Skeletal muscle cell (primary cell): ENCODE results near the gene SPON1.
A peak's percentile ranks its signal among the peaks of the same experiment; 100 is the strongest.
"Not testable (repeated sequence)": the region's sequence is repeated elsewhere in the genome, so short reads cannot be mapped to it uniquely, and the experiment has no call there.

Source experiments
- DNase-seq: peaks from one replicate; pipeline ENCODE4 v3.0.0-alpha.2; 2010; ENCODE audit warnings: low read depth
- H3K4me3 ChIP-seq: 2 replicates; pipeline ENCODE4 v1.5.1; 2011; ENCODE audit warnings: low read depth, mild to moderate bottlenecking, control low read depth, low read length, moderate library complexity

The SPON1 gene

DNA sequence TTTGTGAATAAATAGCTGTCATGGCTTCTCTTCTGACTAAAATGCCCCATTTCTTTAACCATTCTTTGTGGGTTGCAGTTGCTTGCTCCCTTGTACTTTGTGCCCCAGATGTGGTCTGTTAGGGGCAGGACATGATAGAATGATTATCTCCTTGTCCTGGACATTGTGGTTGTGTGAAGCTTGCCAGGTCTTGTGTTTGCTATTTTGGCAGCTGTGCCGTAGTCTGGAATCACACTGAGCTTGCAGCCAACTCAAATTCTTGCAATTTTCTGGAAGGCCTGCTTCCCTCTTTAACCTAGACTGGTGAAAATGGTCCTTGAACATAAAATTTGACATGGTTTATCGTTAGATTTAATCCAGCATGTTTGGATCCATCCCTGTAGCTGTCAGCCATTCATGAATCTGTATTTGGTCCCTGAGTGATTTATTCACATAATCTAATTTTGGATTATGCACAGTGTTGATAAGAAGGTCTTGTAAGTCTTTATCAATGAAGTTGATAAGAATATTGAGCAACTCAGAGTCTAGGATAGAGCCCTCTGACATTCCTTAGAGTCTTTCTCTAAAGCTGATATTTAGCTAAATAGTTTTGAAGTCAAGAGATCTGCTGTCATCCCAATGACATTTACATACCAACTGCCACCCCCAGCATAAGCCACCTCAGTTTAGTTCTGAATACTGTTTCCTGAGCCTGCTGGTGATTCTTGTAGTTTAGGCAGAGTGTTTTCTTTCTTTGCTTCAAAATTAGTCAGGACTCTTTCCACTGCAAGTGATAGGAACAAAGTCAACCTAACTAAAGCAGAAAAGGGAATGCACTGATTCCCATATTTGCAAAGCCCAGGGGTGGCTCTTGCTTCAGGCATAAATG lies 9.8 kb downstream of the SPON1 start:
- H3K4me3 ChIP-seq, result no peak overlapping the region
- no peak for DNase-seq

DNA sequence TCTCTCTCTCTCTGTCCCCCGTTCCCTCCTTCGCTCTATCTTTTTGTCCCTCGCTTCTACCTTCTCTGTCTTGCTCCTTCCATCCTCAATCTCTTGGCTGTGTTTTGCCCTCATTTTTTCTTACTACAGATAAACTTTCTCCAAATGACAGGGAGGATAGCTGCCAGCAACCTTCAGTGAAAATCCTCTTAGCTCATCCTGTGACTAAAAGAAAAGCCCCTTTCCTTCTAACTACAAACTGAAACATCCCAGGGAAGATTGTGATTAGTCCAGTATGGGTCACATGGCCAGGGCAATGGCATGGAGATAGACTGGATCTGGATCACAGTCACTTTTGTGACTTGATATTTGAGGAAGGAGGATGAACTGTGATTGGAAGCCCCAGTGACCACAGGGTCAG lies 10.4 kb downstream of the SPON1 start:
- no peak for DNase-seq

DNA sequence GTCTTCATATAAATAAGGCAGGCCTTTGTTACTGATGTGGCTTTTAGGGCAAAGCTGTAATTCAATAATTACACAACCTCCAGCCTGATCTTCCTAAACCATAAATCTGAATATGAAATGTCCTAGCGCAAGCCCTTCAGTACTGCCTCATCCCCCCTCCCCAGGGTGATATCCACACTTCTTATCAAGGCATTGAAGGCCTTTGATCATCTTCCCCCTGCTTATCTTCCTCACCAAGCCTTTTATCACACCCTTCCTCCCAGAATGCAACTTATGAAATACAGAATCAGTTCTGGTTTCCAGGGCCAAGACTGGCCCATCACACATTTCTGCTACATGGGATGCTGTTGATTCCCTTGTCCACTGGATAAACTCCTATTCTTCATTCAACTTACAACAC lies 12.1 kb downstream of the SPON1 start:
- H3K4me3 ChIP-seq, result no peak overlapping the region
- DNase-seq, result no peak

More for the DNA sequence above, 10.4 kb downstream of the SPON1 start:
- no peak overlapping the region for H3K4me3 ChIP-seq

DNA sequence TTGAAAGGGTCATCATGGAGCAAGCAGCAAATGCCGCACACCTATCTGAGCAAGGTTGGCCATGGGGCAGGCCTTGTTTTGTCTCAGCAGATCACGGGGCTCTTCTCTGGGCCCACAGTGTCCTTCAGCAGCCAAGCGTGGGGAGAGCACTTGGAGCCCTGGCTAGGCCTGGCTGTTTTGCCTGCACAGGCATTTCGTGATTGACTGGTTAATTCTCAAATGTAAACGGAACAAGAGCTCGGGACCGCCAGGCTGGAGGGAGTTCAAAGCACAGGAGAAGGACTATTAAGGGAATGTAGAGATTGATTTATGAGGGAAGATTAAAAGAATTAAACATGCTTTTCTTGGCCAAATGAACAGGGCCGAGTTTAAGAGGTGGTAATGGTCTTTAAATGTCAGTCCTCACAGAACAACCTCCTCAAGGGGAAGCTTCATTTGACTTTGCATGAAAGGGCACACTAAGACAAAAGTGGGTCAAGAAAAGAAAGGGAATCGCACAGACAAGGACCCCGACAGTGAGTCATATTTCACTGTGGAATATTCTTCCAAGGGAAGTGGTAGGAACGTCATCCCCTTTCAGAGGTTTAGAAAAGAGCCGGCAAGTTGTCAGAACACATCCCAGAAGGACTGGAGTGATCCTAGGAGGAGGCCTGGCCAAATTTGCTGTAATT lies 20.7 kb downstream of the SPON1 start:
- DNase-seq, result peak; percentile 4
- no peak overlapping the region for H3K4me3 ChIP-seq

DNA sequence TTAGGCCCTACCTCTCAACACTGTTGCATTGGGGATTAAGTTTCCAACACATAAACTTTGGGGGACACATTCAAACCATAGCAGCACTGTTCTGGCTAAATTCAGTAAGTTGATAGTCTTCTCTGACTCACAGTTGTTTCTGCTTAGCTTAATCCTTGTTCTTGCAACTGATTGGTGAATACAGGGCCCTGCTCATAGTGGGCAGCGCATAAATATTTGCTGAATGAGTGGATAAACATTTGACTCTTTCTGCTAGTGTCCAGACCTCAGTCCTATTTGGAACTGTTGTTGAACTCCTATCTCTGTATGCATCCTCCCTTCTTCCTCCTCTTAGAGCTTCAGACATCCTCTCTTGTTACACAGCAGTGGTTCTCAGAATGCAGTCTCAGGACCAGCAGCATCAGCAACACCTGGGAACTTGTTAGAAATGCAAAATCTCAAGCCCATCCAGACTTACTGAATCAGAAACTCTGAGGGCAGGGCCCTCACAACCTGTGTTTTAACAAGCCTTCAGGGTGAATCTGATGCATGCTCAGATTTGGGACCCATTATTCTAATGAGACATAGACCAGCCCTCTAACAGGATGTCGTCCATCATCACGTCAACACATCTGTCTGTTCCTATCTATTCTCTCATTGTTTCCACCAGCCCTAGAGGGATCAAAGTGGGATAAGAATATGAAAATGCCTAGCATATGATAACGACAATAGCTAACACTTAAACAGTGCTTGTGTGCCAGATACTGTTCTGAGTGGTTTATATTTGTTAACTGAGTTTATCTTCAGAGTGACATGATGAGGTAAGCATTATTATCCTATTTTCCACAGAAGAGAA lies 22.3 kb downstream of the SPON1 start:
- no peak overlapping the region for H3K4me3 ChIP-seq
- peak; percentile 26 for DNase-seq

DNA sequence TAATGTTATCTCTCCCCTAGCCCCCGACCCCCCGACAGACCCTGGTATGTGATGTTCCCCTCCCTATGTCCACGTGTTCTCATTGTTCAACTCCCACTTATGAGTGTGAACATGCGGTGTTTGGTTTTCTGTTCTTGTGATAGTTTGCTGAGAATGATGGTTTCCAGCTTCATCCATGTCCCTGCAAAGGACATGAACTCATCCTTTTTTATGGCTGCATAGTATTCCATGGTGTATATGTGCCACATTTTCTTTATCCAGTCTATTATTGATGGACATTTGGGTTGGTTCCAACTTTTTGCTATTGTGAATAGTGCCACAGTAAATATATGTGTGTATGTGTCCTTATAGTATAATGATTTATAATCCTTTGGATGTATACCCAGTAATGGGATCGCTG lies 24.2 kb downstream of the SPON1 start:
- DNase-seq, H3K4me3 ChIP-seq: not testable (repeated sequence)

DNA sequence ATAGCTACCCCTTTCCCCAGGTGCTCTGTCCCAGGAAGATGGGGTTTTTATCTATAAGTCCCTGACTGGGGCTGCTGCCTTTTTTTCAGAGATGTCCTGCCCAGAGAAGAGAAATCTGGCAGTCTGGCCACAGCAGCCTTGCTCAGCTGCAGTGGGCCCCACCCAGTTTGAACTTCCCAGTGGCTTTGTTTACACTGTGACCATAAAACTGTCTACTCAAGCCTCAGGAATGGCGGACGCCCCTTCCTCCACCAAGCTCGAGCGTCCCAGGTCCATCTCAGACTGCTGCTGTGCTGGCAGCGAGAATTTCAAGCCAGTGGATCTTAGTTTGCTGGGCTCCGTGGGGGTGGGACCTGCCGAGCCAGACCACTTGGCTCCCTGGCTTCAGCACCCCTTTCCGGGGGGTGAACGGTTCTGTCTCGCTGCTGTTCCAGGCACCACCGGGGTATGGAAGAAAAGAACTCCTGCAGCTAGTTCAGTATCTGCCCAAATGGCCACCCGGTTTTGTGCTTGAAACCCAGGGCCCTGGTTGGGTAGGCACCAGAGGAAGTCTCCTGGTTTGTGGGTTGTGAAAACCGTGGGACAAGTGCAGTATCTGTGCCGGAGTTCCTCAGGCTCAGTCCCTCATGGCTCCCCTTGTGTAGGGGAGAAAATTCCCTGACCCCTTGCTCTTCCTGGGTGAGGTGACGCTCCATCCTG lies 29.8 kb downstream of the SPON1 start:
- not testable (repeated sequence) for DNase-seq, H3K4me3 ChIP-seq

DNA sequence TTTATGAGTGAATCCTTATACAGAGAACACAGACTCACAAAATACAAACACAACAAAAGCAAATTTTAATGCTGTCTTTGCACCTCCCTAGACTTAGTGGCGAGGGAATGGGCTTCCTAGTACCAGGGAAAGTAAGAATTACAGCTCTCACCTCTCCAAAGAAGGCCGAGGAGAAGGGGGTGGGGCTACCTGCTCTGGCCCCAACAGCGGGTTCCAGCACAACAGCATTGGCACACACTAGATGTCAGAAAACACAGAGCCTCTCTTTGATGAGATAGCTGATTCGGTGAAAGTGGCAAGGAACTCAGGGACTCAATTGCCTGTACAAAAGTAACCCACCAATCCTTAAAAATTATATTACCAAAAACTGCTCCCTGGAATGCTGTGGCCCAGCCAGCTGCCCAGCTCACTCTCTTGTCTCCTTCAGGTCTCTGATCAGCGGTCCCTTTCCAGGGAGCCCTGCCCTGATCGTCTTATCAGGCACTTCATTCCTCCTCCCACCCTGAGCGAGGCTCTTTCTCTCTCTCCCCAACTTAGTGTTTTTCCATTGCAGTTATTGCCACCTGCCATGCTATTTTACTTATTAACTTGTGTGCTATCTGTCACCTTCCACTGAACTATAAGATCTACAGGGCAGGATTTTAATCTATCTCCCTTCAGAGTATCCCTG lies 30.7 kb downstream of the SPON1 start:
- no peak overlapping the region for H3K4me3 ChIP-seq
- DNase-seq, result no peak

DNA sequence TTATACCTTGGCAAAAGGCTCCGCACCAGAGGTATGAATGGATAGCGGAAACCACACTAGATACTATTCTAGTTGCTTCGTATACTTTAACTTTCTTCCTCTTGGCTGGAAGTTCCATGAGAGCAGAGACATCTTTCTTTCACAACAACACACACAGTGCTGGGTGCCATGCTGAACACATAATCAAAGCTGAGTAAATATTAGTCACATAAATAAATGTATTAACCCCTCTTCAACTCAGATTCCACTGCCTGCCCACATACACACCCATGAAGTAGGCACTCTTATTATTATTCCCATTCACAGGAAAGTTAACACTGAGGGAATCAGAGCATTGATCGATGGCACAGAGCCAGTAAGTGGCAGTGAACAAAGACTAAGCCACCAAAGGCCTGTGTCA lies 35.4 kb downstream of the SPON1 start:
- H3K4me3 ChIP-seq, result no peak overlapping the region
- DNase-seq, result no peak

DNA sequence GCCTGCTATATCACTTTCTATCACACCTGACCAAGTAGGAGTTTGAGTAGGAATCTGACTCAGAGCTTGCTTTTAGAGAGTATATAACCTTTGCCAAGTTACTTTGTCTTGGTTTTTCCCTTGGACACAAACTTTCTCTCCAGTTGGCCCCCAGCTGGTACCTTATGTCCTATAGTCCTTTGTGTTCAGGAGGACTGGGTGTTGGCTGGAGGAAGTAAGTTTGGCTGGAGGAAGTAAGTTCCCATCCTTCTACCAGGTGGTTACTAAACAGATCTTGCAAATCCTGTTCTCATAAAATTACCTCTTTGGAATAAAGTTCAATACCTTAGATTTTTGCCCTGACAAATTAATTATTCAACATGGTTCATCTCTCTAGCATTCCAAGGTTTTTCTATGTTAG lies 37.2 kb downstream of the SPON1 start:
- no peak overlapping the region for H3K4me3 ChIP-seq
- DNase-seq, result no peak

DNA sequence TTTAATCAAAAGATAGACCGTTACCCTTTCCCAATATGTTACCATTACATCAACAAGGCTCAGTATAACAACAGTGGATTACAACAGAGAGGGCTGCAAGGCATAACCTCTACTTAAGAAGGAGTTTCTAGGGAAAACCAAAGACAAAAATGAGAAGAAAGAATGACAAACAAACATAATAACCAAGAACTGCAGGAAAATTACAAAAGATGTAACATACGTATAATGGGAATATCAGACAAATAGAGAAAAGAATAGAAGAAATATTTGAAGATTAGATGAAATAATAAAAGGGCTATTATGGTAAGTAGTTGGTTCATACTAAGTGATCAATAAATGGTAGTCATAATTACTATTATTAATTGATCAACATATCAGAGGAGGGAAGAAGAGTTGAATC lies 39.1 kb downstream of the SPON1 start:
- no peak for DNase-seq
- H3K4me3 ChIP-seq, result no peak overlapping the region

DNA sequence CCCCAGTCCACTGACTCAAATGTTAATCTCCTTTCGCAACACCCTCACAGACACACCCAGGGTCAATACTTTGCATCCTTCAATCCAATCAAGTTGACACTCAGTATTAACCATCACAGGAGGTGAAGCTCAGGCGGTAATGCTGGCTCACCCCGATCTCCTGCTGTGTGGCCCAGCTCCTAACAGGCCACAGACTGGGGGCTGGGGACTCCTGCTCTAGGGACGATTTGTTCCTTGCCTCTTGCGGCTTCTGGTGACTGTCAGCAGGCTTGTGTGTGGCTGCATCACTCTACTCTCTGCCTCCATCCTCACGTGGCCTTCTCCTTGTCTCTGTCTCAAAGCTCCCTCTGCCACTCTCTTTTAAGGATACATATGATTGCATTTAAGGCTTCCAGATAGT lies 45.0 kb downstream of the SPON1 start:
- no peak overlapping the region for H3K4me3 ChIP-seq

DNA sequence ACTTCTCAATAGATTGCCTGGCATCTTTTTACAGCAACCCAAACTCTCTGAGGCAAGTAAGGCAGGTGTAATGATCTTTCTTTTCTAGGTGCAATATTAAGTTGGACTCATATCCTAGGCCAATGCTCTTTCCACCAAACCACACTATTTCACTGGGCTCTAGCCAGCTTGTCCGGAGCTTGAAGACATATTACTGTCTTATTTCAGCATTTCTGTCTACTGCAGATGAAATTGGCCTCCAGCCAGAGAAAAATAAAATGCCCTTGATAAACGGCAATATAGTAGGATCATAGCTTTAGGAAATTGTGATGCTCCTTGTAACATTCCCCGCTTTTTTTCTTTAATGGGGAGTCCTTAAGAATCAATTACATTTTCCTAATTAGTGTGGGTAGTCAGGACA lies 48.1 kb downstream of the SPON1 start:
- DNase-seq, result no peak
- H3K4me3 ChIP-seq, result no peak overlapping the region

More for the DNA sequence above, 45.0 kb downstream of the SPON1 start:
- DNase-seq, result no peak

DNA sequence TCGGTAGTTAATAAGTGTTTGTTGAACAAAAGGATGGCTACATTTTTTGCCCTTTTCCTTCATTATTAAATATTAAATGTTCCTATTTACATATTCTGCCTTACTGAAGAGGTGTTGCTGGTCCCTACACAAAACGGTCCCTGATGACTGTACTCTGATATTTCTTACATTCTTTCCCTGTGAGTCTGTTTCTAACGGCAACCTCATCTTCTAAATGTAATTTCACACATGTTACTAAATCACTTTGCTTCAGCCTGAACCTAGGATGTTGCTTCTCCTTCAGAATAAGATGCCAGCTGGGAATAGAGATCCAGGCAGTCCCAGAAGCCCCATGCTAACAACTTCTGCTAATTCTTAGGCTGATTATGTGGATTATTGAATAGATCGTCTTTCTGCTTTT lies 50.3 kb downstream of the SPON1 start:
- no peak overlapping the region for H3K4me3 ChIP-seq
- DNase-seq, result no peak

DNA sequence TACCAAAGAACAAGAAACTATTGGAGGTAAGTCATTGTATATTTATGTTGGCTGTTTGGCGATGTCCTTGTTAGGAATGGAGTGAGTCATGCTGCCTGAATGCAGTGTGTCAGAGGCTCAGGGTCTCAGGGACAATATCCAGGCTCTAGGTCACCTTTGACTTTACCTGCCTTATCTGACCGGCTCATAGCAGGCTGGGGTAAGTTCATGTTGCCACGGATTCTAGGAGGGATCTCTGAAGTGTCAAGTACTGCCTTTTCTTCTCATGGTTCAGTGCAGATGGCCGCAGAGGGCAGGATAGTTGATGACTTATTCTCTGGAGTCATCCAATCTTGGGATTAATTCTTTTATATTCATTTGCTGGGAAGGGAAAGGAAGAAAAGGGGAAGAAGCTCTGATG lies 53.2 kb downstream of the SPON1 start:
- no peak for DNase-seq
- H3K4me3 ChIP-seq, result no peak overlapping the region

DNA sequence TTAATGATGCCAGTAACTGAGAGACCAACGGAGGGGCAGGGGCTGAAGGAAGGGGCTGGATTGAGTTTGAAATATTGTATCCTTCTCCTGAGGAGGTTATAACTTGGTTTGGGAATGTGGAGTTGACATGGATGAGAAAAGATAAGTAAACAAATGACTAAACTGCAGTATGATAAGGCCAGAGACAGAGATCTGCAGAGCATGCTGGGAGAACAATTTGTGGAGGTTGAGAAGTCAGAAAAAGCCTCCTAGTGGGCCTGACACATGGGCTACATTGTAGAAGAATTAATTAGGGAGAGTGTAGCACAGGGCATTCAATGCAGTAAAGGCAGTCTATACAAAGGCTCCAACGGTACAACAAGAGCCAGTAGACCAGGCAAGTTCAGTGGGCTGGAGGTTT lies 55.9 kb downstream of the SPON1 start:
- DNase-seq, result no peak
- no peak overlapping the region for H3K4me3 ChIP-seq

DNA sequence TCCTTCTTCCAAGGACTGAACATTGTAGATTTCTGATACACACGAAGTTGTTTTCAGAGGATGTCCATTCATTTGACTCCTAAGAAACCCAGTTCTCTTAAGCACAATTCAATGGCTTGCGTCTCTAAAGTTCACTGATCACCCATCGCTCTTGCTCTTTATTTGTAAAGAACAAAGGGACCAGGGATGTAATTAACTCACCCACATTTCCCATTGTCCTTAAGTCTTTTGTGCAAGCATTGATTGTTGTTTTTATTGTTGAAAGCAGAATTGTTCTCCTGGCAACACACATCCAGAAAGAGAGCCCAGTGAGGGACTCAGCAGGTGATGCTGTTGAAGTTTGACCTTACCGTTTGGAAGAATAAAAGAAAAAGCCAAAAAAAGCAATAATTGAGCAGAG lies 59.2 kb downstream of the SPON1 start:
- DNase-seq, result no peak
- no peak overlapping the region for H3K4me3 ChIP-seq

DNA sequence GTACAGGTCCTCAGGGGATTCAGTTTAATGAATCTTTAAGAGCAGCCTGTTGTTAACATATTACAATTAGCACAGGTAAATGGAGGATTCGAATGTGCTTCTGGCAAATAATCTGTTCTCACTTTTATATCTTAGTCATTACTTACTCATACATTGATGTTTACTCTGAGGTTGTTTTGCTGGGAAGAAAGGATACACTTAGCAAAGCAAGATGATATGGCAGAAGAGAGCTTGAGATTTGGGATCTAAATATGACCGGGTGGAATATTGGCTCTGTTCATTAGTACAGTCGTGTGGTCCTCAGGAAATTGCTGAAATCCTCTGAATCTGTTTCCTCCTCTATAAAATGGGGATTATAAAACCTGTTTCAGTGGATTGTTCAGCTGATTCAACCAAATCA lies 59.7 kb downstream of the SPON1 start:
- no peak for DNase-seq

DNA sequence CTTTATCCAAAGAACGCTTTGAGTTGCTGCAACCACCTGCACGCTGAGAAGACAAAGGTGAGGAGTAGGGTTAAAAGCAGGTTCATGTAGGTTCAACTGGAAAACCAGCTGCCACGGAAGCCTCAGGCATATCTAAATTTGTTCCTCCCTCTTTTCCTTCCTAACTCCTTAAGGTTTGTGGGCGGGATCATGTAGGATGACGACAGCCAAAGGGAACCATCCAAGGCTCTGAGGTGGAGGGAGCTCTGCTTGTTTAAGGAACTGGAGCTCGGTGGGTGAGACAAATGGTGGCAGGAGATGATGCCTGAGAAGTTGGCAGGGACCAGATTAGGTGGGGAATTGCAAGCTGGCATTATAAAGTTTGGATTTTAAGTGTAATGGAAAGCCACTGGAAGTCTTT lies 60.3 kb downstream of the SPON1 start:
- H3K4me3 ChIP-seq, result no peak overlapping the region
- no peak for DNase-seq

More for the DNA sequence above, 59.7 kb downstream of the SPON1 start:
- no peak overlapping the region for H3K4me3 ChIP-seq
